Stimulated activated CD8-positive, alpha-beta memory T cell treated with anti-CD3 and anti-CD28 coated beads, Interleukin-2, amount 100 ng/mL, for 1 hour (primary cell): ENCODE data around the gene PTPN4.
"Not testable (repeated sequence)": the region's sequence is repeated elsewhere in the genome, so short reads cannot be mapped to it uniquely, and the experiment has no call there.

ENCODE experiments used
- DNase-seq, 2 donors: peaks; one replicate each; pipeline ENCODE4 v3.0.0-alpha.2; 2020; ENCODE audit warnings: low read depth in 2 of 2

PTPN4 gene

GRCh38 chr2:120016800-120017199 is 257.1 kb downstream of the PTPN4 start:
- no peak for DNase-seq

- DNase-seq = no peak
Observed at GRCh38 chr2:120017201-120017600, 257.5 kb downstream of the PTPN4 start.

GRCh38 chr2:120018549-120018948 is 258.8 kb downstream of the PTPN4 start:
- DNase-seq = no peak

GRCh38 chr2:120020554-120020953 is 260.8 kb downstream of the PTPN4 start:
- no peak for DNase-seq

GRCh38 chr2:120022505-120022904 is 262.8 kb downstream of the PTPN4 start:
- DNase-seq = not testable (repeated sequence)

- DNase-seq = no peak
Observed at GRCh38 chr2:120026890-120027289, 267.2 kb downstream of the PTPN4 start.

GRCh38 chr2:120028795-120029194 is 269.1 kb downstream of the PTPN4 start:
- DNase-seq = no peak

GRCh38 chr2:120029672-120030640 is 270.2 kb downstream of the PTPN4 start:
- no peak for DNase-seq

- no peak for DNase-seq
Observed at GRCh38 chr2:120032297-120032696, 272.6 kb downstream of the PTPN4 start.
